Endothelial cell of umbilical vein (primary cell): ENCODE data around the gene ANXA9. TPM values are rescaled to one million over a fixed set of nuclear protein-coding genes. Genes with fewer than 3 reads are reported as not detected.

Experiments used
- BruUV-seq: library from RNA; stranded (reverse); fragments of 400-500 nt; replicated peaks from 2 replicates; lab custom pipeline; 2021; lab: Mats Ljungman, UMichigan
- CTCF ChIA-PET: fragments of 300-600, 350-600 bp; sonication (Branson Sonifier 250); formaldehyde crosslinking; loops from one replicate; lab custom pipeline; 2021; ENCODE audit warnings: antibody characterized with exemption, inconsistent platforms; lab: Charles Lee
- POLR2A ChIA-PET: fragments of 300-600, 350-600 bp; sonication (Branson Sonifier 250); formaldehyde crosslinking; loops from one replicate; lab custom pipeline; 2021; ENCODE audit warnings: antibody characterized with exemption, inconsistent platforms; lab: Charles Lee
- DNase-seq: peaks from one replicate; pipeline ENCODE4 v3.0.0-alpha.2; 2011; ENCODE audit warnings: low read depth, low spot score
- FAIRE-seq: peaks from 2 replicates; lab custom pipeline; 2011; peaks lifted over from hg19 to GRCh38; lab: Jason Lieb, UNC
- H2AFZ ChIP-seq: 2 replicates; pipeline ENCODE4 v1.6.0; 2012; ENCODE audit warnings: low read depth, low read length, control low read depth, inconsistent platforms
- H3K27ac ChIP-seq: 2 replicates; pipeline ENCODE4 v1.5.1; 2011; ENCODE audit warnings: low read depth, mild to moderate bottlenecking, control low read depth, low read length, moderate library complexity; ENCODE audit not compliant: insufficient read depth
- H3K27me3 ChIP-seq, 2 experiments: 2 replicates each; pipeline versions ENCODE4 v1.6.0 to v1.6.1; 2011; ENCODE audit warnings: low read length in 2 of 2, mixed read lengths in 1 of 2; ENCODE audit not compliant: control insufficient read depth in 2 of 2, insufficient read depth in 2 of 2
- H3K36me3 ChIP-seq, 2 experiments: 2 replicates in 1 of 2; 3 replicates in 1 of 2; pipeline ENCODE4 v1.5.1; 2011; ENCODE audit warnings: low read length in 2 of 2, mild to moderate bottlenecking in 1 of 2, moderate library complexity in 1 of 2; ENCODE audit not compliant: control insufficient read depth in 2 of 2, insufficient read depth in 2 of 2; ENCODE audit errors: extremely low read depth in 1 of 2
- H3K4me1 ChIP-seq: 3 replicates; pipeline ENCODE4 v1.5.1; 2011; ENCODE audit warnings: mild to moderate bottlenecking, low read length; ENCODE audit not compliant: control insufficient read depth, insufficient read depth; ENCODE audit errors: extremely low read depth
- H3K4me2 ChIP-seq: 2 replicates; pipeline ENCODE4 v1.6.1; 2011; ENCODE audit warnings: low read length, control low read depth, mixed read lengths; ENCODE audit not compliant: insufficient read depth
- H3K4me3 ChIP-seq, 3 experiments: fragments of 200-600 bp in 1 of 3; sonication (generic), shearing (Covaris generic) in 1 of 3; replicated peaks in 1 of 3; 2 replicates each; pipeline ENCODE4 v1.5.1; 2011 to 2016; ENCODE audit warnings: control low read depth in 3 of 3, low read length in 3 of 3, mild to moderate bottlenecking in 2 of 3, inconsistent platforms in 1 of 3, low read depth in 1 of 3, moderate library complexity in 1 of 3; ENCODE audit not compliant: insufficient read depth in 1 of 3
- H3K79me2 ChIP-seq: 2 replicates; pipeline ENCODE4 v1.6.0; 2012; ENCODE audit warnings: low read length, inconsistent platforms; ENCODE audit not compliant: control insufficient read depth, insufficient read depth
- H3K9ac ChIP-seq: replicated peaks from 2 replicates; pipeline ENCODE3; 2011; ENCODE audit warnings: low read length, control low read depth; ENCODE audit not compliant: insufficient read depth; ENCODE audit errors: extremely low read depth
- H3K9me1 ChIP-seq: replicated peaks from 3 replicates; pipeline ENCODE4 v1.6.0; 2011; ENCODE audit warnings: mild to moderate bottlenecking, low read length; ENCODE audit not compliant: control insufficient read depth, insufficient read depth; ENCODE audit errors: extremely low read depth
- H3K9me3 ChIP-seq: replicated peaks from 2 replicates; pipeline ENCODE4 v1.5.1; 2012; ENCODE audit warnings: low read length, inconsistent platforms; ENCODE audit not compliant: control insufficient read depth, insufficient read depth
- H4K20me1 ChIP-seq: replicated peaks from 2 replicates; pipeline ENCODE3; 2011; ENCODE audit warnings: mild to moderate bottlenecking, low read length; ENCODE audit not compliant: control insufficient read depth, insufficient read depth; ENCODE audit errors: extremely low read depth
- EZH2 ChIP-seq: IDR thresholded peaks from 2 replicates; pipeline ENCODE4 v1.6.1; 2012; ENCODE audit warnings: borderline replicate concordance, low read depth, mild to moderate bottlenecking, moderate library complexity, low read length, inconsistent platforms; ENCODE audit not compliant: severe bottlenecking
- FOS ChIP-seq: IDR thresholded peaks from 2 replicates; pipeline ENCODE4 v1.6.1; 2011; ENCODE audit warnings: mild to moderate bottlenecking, low read length, moderate library complexity, borderline replicate concordance; ENCODE audit not compliant: insufficient read depth
- GATA2 ChIP-seq: IDR thresholded peaks from 2 replicates; pipeline ENCODE4 v1.7.0; 2011; ENCODE audit warnings: low read depth, mild to moderate bottlenecking, moderate library complexity, mixed read lengths, low read length; ENCODE audit not compliant: insufficient read length, insufficient read depth
- JUN ChIP-seq: IDR thresholded peaks from 2 replicates; pipeline ENCODE4 v1.6.1; 2011; ENCODE audit warnings: borderline replicate concordance, low read depth; ENCODE audit not compliant: insufficient read length, insufficient read depth
- MYC ChIP-seq: IDR thresholded peaks from one replicate; pipeline ENCODE4 v1.6.1; 2011; ENCODE audit warnings: mild to moderate bottlenecking, low read depth, low read length
- POLR2A ChIP-seq: IDR thresholded peaks from 2 replicates; pipeline ENCODE4 v1.6.1; 2012; ENCODE audit warnings: low read depth, mild to moderate bottlenecking, control low read depth, low read length
- POLR2AphosphoS5 ChIP-seq: IDR thresholded peaks from 2 replicates; pipeline ENCODE4 v1.6.1; 2012; ENCODE audit warnings: low read depth, mild to moderate bottlenecking, control low read depth, low read length, moderate library complexity; ENCODE audit not compliant: insufficient read depth
- dilution Hi-C: fragments of 300-500 bp; cut with MboI; formaldehyde crosslinking; loops from one replicate; pipeline ENCODE4 v1.15.0; 2019; ENCODE audit warnings: low sequenced_read_pairs; ENCODE audit not compliant: extremely low pct_ligation_motif_present
- intact Hi-C: fragments of 100-400 bp; cut with micrococcal nuclease; formaldehyde crosslinking; loops from one replicate; pipeline ENCODE4 v1.10.0; 2022
- polyA plus RNA-seq, 4 experiments: library from polyadenylated mRNA; depleted of rRNA in 3 of 4; stranded (reverse) in 3 of 4; unstranded in 1 of 4; fragments of >200 nt; gene quantifications; 2 replicates each; pipeline versions ENCODE4 v1.2.1 to v1.2.3, GENCODE V29; 2011 to 2012; ENCODE audit warnings: missing spikeins in 1 of 4
- total RNA-seq: library from RNA; stranded (reverse); gene quantifications from 2 replicates; pipeline ENCODE4 v1.2.3, GENCODE V29; 2021
- TF ChIP-seq, protein P1 (sequence below): IDR thresholded peaks from 2 replicates; pipeline ENCODE4 v1.6.1; 2011; ENCODE audit not compliant: insufficient read depth, insufficient read length
- TF ChIP-seq, protein P2 (sequence below), 2 donors: IDR thresholded peaks; 1 replicate in 1 of 2; 2 replicates in 1 of 2; pipeline ENCODE4 v1.5.1; 2011; ENCODE audit warnings: low read length in 2 of 2, mild to moderate bottlenecking in 2 of 2, moderate library complexity in 2 of 2, control low read depth in 1 of 2, inconsistent platforms in 1 of 2, low read depth in 1 of 2; ENCODE audit not compliant: insufficient read depth in 1 of 2; ENCODE audit errors: extremely low read depth in 1 of 2

Gene ANXA9
- total and polyA plus RNA-seq, 2 donors (not counting 3 experiments of a cell fraction or from before 2014, with no cell fraction given) = not detected

DNA sequence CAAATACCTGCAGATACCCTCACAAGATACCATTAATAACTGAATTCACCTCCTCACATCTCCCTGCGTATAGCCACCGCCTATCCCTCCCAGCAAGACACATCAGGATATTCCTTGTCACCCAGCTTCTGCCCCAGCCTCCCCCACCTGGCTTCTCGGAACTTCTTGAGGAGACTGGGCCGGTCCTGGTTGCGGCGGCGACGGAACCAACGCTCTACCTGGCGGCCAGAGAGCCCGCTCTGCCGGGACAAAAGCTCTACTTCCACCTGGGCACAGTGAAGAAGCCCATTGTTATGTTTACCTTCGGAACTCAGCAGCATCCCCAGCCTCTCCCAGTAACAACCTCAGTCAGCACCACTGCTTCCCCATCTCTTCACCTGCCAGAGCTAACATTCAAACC is 14.2 kb upstream of the ANXA9 start:
- H3K27ac ChIP-seq = no peak overlapping the region
- peaks cover 23 to 35% of the 10 kb centered on the region in 2 experiments for H3K36me3 ChIP-seq
- no peaks in the 10 kb centered on the region for H3K9me3 ChIP-seq
- DNase-seq = no peak
- dilution Hi-C loops = no loop called here
- no peak overlapping the region for H3K4me3 ChIP-seq
- no peak overlapping the region for H2AFZ ChIP-seq
- no peaks in the 10 kb centered on the region for H4K20me1 ChIP-seq
- no peaks in the 10 kb centered on the region for H3K9me1 ChIP-seq
- H3K4me1 ChIP-seq = peaks cover 15% of the 10 kb centered on the region
- BruUV-seq = no TSS peak
- H3K79me2 ChIP-seq = peaks cover 45% of the 10 kb centered on the region
- FAIRE-seq = no peak
- TF ChIP-seq, protein P1, sequence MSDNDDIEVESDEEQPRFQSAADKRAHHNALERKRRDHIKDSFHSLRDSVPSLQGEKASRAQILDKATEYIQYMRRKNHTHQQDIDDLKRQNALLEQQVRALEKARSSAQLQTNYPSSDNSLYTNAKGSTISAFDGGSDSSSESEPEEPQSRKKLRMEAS = no peak
- no peak for TF ChIP-seq POLR2A
- no peak overlapping the region for H3K4me2 ChIP-seq
- H3K27me3 ChIP-seq = no peaks in the 10 kb centered on the region
- ChIA-PET CTCF (no interaction called here), POLR2A (no interaction called here)
- H3K9ac ChIP-seq = no peak overlapping the region
- intact Hi-C loops = no loop called here

DNA sequence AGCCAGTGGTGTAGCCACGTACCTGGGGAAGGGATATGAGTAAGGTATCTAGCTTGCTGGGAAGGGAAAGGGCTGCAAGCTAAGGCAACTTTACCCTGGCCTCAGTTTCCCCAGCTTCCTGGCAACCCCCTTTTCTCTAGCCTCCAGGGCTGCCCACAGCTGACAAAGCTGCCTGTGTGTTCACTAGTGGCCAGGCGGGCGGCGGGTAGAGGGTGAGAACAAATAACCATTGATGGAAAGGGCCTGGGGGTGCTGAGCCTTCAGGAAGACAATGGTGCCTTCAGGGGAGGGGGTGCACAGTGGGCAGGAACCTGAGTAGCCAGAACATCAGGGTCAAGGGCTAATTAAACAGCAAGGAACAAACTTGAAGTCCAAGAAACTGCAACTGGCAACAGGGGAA is 13.6 kb upstream of the ANXA9 start:
- Histone ChIP-seq H3K9me3 (no peaks in the 10 kb centered on the region), H3K4me1 (peaks cover 18% of the 10 kb centered on the region), H3K4me2 (no peak overlapping the region), H2AFZ (no peak overlapping the region), H3K9me1 (no peaks in the 10 kb centered on the region), H3K79me2 (peaks cover 50% of the 10 kb centered on the region), H3K9ac (no peak overlapping the region), H4K20me1 (no peaks in the 10 kb centered on the region), H3K27ac (no peak overlapping the region), H3K4me3 (no peak overlapping the region), H3K27me3 (no peaks in the 10 kb centered on the region), H3K36me3 (peaks cover 23 to 34% of the 10 kb centered on the region in 2 experiments)
- intact Hi-C loops (no loop called here), dilution Hi-C loops (no loop called here)
- no TSS peak for BruUV-seq
- CTCF ChIA-PET = interaction anchor here (3.3 kb wide), 1 partner anchor 27 kb away, joined by 22 read pairs; no protein-coding TSS in a partner anchor
- TF ChIP-seq, protein P2, sequence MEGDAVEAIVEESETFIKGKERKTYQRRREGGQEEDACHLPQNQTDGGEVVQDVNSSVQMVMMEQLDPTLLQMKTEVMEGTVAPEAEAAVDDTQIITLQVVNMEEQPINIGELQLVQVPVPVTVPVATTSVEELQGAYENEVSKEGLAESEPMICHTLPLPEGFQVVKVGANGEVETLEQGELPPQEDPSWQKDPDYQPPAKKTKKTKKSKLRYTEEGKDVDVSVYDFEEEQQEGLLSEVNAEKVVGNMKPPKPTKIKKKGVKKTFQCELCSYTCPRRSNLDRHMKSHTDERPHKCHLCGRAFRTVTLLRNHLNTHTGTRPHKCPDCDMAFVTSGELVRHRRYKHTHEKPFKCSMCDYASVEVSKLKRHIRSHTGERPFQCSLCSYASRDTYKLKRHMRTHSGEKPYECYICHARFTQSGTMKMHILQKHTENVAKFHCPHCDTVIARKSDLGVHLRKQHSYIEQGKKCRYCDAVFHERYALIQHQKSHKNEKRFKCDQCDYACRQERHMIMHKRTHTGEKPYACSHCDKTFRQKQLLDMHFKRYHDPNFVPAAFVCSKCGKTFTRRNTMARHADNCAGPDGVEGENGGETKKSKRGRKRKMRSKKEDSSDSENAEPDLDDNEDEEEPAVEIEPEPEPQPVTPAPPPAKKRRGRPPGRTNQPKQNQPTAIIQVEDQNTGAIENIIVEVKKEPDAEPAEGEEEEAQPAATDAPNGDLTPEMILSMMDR (IDR thresholded peaks at IDR 0.05; ENCODE audit: extremely low read depth in 1 of 2, insufficient read depth in 1 of 2, low read depth in 1 of 2, low read length in 2 of 2) = no peak
- TF ChIP-seq, protein P1 = no peak
- no peak for TF ChIP-seq EZH2
- no peak for TF ChIP-seq JUN
- TF ChIP-seq FOS = no peak
- TF ChIP-seq GATA2 = no peak
- TF ChIP-seq POLR2AphosphoS5 = no peak
- no peak for TF ChIP-seq MYC
- no peak for TF ChIP-seq POLR2A
- FAIRE-seq = no peak
- no peak for DNase-seq
- POLR2A ChIA-PET = no interaction called here
